Measurements from ENCODE around the gene GPR3. TPM values are rescaled to one million over a fixed set of nuclear protein-coding genes. Genes with fewer than 3 reads are reported as not detected.

The GPR3 gene
- total and polyA plus RNA-seq, 10 of the 15 experiments (the other 5 are each of a cell fraction or from before 2014, with no cell fraction given) = 0.33 to 1.4 (median 0.63) TPM; not detected in 3

DNA sequence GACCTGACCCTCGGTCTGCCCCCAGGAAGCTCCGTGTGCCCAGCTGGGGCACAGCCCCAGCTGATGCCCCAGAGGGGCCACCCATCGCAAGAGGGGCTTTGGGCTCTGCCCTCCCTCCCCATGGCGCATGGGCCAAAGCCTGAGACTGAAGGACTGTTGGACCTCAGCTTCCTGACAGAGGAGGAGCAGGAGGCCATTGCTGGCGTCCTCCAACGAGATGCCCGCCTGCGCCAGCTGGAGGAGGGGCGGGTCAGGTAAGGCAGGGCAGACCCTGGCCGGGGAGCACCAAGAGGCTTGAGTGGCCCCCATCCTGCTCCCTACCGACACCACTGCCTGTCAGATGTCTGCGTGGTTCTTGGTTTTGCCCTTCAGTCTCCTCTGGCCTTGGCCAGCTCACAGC lies 47.1 kb upstream of the GPR3 start:
- ChIA-PET POLR2A (interaction anchor here (0.7 kb wide), 1 partner anchor 120 kb away, joined by 4 read pairs; no protein-coding TSS in a partner anchor), RAD21 (ENCODE audit: unreplicated experiment) (no interaction called here), SMC1A (ENCODE audit: uncharacterized antibody, unreplicated experiment) (interaction anchor here (1.2 to 1.6 kb wide), 3 partner anchors 12 to 45 kb away, joined by 3 to 4 read pairs (median 4); partner anchors contain the start of gene MAP3K6), CTCF (interaction anchor here (0.7 to 3.1 kb wide), 6 partner anchors 12 to 51 kb away, joined by 3 to 12 read pairs (median 6); partner anchors contain the start of gene MAP3K6)
- ATAC-seq (no peak), FAIRE-seq (no peak), DNase-seq (ENCODE audit: low read depth, low spot score) (no peak)
- WGBS (ENCODE audit: insufficient coverage, insufficient replicate concordance, low lambda C conversion rate, missing lambda C conversion rate) = 92% methylated on average over 12 of the region's 12 CpGs
- Histone ChIP-seq H4K20me1 (ENCODE audit: control insufficient read depth, insufficient read depth) (no peaks in the 10 kb centered on the region), H3K9me3 (replicated peaks; ENCODE audit: control insufficient read depth, insufficient read depth, low read length) (no peaks in the 10 kb centered on the region), H2AFZ (ENCODE audit: control insufficient read depth, low read depth, low read length) (no peak overlapping the region), H3K4me2 (ENCODE audit: control insufficient read depth, insufficient read depth) (no peak overlapping the region), H3K27ac (ENCODE audit: control insufficient read depth, insufficient read depth) (no peak overlapping the region), H3K4me3 (no peak overlapping the region), H3K27me3 (replicated peaks in 1 of 2; ENCODE audit: control insufficient read depth in 2 of 2, insufficient read depth in 2 of 2, low read length in 1 of 2) (no peaks in the 10 kb centered on the region), H3K79me2 (ENCODE audit: control insufficient read depth, insufficient read depth, low read length) (peaks cover 5% of the 10 kb centered on the region), H3K36me3 (ENCODE audit: control insufficient read depth in 2 of 2, insufficient read depth in 2 of 2, low read length in 1 of 2) (no peaks in the 10 kb centered on the region), H3K4me1 (ENCODE audit: control insufficient read depth, insufficient read depth, low read length) (peaks cover 33% of the 10 kb centered on the region), H3K9ac (ENCODE audit: control insufficient read depth, insufficient read depth, low read length) (no peak overlapping the region)
- TF ChIP-seq, protein P1, sequence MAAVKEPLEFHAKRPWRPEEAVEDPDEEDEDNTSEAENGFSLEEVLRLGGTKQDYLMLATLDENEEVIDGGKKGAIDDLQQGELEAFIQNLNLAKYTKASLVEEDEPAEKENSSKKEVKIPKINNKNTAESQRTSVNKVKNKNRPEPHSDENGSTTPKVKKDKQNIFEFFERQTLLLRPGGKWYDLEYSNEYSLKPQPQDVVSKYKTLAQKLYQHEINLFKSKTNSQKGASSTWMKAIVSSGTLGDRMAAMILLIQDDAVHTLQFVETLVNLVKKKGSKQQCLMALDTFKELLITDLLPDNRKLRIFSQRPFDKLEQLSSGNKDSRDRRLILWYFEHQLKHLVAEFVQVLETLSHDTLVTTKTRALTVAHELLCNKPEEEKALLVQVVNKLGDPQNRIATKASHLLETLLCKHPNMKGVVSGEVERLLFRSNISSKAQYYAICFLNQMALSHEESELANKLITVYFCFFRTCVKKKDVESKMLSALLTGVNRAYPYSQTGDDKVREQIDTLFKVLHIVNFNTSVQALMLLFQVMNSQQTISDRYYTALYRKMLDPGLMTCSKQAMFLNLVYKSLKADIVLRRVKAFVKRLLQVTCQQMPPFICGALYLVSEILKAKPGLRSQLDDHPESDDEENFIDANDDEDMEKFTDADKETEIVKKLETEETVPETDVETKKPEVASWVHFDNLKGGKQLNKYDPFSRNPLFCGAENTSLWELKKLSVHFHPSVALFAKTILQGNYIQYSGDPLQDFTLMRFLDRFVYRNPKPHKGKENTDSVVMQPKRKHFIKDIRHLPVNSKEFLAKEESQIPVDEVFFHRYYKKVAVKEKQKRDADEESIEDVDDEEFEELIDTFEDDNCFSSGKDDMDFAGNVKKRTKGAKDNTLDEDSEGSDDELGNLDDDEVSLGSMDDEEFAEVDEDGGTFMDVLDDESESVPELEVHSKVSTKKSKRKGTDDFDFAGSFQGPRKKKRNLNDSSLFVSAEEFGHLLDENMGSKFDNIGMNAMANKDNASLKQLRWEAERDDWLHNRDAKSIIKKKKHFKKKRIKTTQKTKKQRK (IDR thresholded peaks at IDR 0.05; ENCODE audit: low read depth, low read length) = no peak
- TF ChIP-seq POLR2A (IDR thresholded peaks at IDR 0.05; ENCODE audit: low read depth, low read length) (no peak), FOS (IDR thresholded peaks at IDR 0.05; ENCODE audit: borderline replicate concordance, extremely low read depth, insufficient read length) (no peak), YY1 (IDR thresholded peaks at IDR 0.05; ENCODE audit: low read depth, low read length) (no peak), MYB (IDR thresholded peaks at IDR 0.05; ENCODE audit: borderline replicate concordance, low read depth, low read length) (no peak), ZNF384 (IDR thresholded peaks at IDR 0.05; ENCODE audit: borderline replicate concordance, low read depth, low read length) (no peak)
- TF ChIP-seq, protein P2, sequence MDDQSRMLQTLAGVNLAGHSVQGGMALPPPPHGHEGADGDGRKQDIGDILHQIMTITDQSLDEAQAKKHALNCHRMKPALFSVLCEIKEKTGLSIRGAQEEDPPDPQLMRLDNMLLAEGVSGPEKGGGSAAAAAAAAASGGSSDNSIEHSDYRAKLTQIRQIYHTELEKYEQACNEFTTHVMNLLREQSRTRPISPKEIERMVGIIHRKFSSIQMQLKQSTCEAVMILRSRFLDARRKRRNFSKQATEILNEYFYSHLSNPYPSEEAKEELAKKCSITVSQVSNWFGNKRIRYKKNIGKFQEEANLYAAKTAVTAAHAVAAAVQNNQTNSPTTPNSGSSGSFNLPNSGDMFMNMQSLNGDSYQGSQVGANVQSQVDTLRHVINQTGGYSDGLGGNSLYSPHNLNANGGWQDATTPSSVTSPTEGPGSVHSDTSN (IDR thresholded peaks at IDR 0.05; ENCODE audit: insufficient replicate concordance, low read depth, low read length) = no peak
- in situ Hi-C loops (cut with MboI) (no loop called here), intact Hi-C loops (cut with micrococcal nuclease; ENCODE audit: unreplicated experiment) (no loop called here)
- BruUV-seq (replicated peaks) = no TSS peak
